Measurements from ENCODE around the gene HMBS. TPM values are rescaled to one million over a fixed set of nuclear protein-coding genes. Genes with fewer than 3 reads are reported as not detected.
"Not testable (repeated sequence)": the region's sequence is repeated elsewhere in the genome, so short reads cannot be mapped to it uniquely, and the experiment has no call there.

HMBS gene
- total and polyA plus RNA-seq, 5 donors from 2014 or later: 5.9 to 15.5 (median 13.3) TPM

GRCh38 chr11:119095066-119095880 is 10.6 kb downstream of the HMBS start:
- peak overlapping the region; percentile 82 to 95 (median 91) for H3K4me3 Mint-ChIP-seq
- Histone ChIP-seq H3K9me3 (ENCODE audit: control insufficient read depth in 2 of 2, low read length in 2 of 2) (no peaks in the 10 kb centered on the region), H3K4me1 (ENCODE audit: control insufficient read depth, insufficient read depth, low read length, poor library complexity, severe bottlenecking) (peaks cover 31% of the 10 kb centered on the region), H3K27me3 (ENCODE audit: control insufficient read depth, insufficient read depth, low read length) (no peaks in the 10 kb centered on the region), H3K4me3 (ENCODE audit: low read depth, low read length) (peak overlapping the region; percentile 76), H3K27ac (ENCODE audit: insufficient read depth, low read length, poor library complexity, severe bottlenecking) (peak overlapping the region; percentile 73), H3K36me3 (ENCODE audit: control insufficient read depth, insufficient read depth, low read length) (peaks cover 16% of the 10 kb centered on the region)
- peak; percentile 89 for ATAC-seq (ENCODE audit: low read depth in 2 of 2)
- peak overlapping the region; percentile 80 to 94 (median 93) for H3K27ac Mint-ChIP-seq
- peaks cover 13 to 54% (median 33%) of the 10 kb centered on the region in 4 donors for H3K4me1 Mint-ChIP-seq
- H3K27me3 Mint-ChIP-seq: no peaks in the 10 kb centered on the region
- no peaks in the 10 kb centered on the region for H3K9me3 Mint-ChIP-seq
- peaks cover 27% of the 10 kb centered on the region for H3K36me3 Mint-ChIP-seq
- DNase-seq: peak; percentile 99 to 100 (median 100)

GRCh38 chr11:119099711-119100110 is 15.0 kb downstream of the HMBS start:
- peaks cover 27% of the 10 kb centered on the region for H3K36me3 Mint-ChIP-seq
- peaks cover 31% of the 10 kb centered on the region for H3K4me1 ChIP-seq (ENCODE audit: control insufficient read depth, insufficient read depth, low read length, poor library complexity, severe bottlenecking)
- ATAC-seq (ENCODE audit: low read depth in 2 of 2): no peak
- peak overlapping the region in 1 of 3 donors; percentile 85 for H3K27ac Mint-ChIP-seq
- peaks cover 16% of the 10 kb centered on the region for H3K36me3 ChIP-seq (ENCODE audit: control insufficient read depth, insufficient read depth, low read length)
- H3K27me3 Mint-ChIP-seq: no peaks in the 10 kb centered on the region
- no peak overlapping the region for H3K4me3 ChIP-seq (ENCODE audit: low read depth, low read length)
- DNase-seq: no peak
- no peaks in the 10 kb centered on the region for H3K27me3 ChIP-seq (ENCODE audit: control insufficient read depth, insufficient read depth, low read length)
- H3K9me3 ChIP-seq (ENCODE audit: control insufficient read depth in 2 of 2, low read length in 2 of 2): no peaks in the 10 kb centered on the region
- peaks cover 17 to 62% (median 33%) of the 10 kb centered on the region in 4 donors for H3K4me1 Mint-ChIP-seq
- H3K27ac ChIP-seq (ENCODE audit: insufficient read depth, low read length, poor library complexity, severe bottlenecking): no peak overlapping the region
- H3K9me3 Mint-ChIP-seq: no peaks in the 10 kb centered on the region
- H3K4me3 Mint-ChIP-seq: peak overlapping the region; percentile 87 to 98 (median 96)

DNA sequence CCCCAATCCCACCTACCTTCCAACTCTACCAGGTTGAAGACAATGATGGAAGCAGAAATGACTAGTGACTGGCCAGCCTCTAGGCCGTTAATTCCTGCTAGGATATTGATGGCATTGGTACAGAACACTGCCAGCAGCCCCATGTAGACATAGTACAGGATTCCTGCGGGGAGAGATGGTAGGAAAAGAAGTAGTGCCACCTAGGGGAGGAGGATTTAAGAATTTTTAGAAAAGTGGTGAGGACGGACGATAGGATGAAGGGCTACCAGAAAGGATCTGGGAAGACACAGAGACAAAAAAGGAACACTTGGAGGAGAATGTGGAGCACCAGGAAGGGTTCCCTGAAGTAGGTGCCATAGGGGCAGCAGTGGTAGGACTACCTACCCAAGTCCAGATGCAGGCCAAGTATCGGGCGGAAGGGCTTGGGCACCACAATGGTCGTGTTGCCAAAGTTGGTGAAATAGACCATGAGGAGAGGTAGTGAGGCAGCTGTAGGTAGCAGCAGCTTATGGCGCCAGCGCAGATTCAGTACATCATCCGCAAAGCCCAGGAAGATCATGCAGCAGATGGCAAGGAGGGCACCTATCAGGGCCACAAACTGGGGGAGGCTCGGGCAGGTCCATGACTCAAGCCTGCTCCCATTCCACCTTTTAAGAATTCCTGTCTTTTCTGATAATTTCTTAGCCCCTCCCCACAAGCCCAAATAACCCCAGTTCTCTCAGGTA is 15.7 kb downstream of the HMBS start:
- H3K4me1 Mint-ChIP-seq: peaks cover 15 to 63% (median 32%) of the 10 kb centered on the region in 4 donors
- H3K4me1 ChIP-seq (ENCODE audit: control insufficient read depth, insufficient read depth, low read length, poor library complexity, severe bottlenecking): peaks cover 31% of the 10 kb centered on the region
- ATAC-seq (ENCODE audit: low read depth in 2 of 2) (no peak), DNase-seq (no peak)
- no peak overlapping the region for H3K27ac ChIP-seq (ENCODE audit: insufficient read depth, low read length, poor library complexity, severe bottlenecking)
- peak overlapping the region; percentile 87 to 98 (median 96) for H3K4me3 Mint-ChIP-seq
- no peaks in the 10 kb centered on the region for H3K27me3 Mint-ChIP-seq
- H3K36me3 Mint-ChIP-seq: peaks cover 27% of the 10 kb centered on the region
- peak overlapping the region; percentile 96 for H3K4me3 ChIP-seq (ENCODE audit: low read depth, low read length)
- H3K27ac Mint-ChIP-seq: peak overlapping the region; percentile 81 to 98 (median 85)
- H3K36me3 ChIP-seq (ENCODE audit: control insufficient read depth, insufficient read depth, low read length): peaks cover 16% of the 10 kb centered on the region
- no peaks in the 10 kb centered on the region for H3K9me3 ChIP-seq (ENCODE audit: control insufficient read depth in 2 of 2, low read length in 2 of 2)
- H3K27me3 ChIP-seq (ENCODE audit: control insufficient read depth, insufficient read depth, low read length): no peaks in the 10 kb centered on the region
- H3K9me3 Mint-ChIP-seq: no peaks in the 10 kb centered on the region

DNA sequence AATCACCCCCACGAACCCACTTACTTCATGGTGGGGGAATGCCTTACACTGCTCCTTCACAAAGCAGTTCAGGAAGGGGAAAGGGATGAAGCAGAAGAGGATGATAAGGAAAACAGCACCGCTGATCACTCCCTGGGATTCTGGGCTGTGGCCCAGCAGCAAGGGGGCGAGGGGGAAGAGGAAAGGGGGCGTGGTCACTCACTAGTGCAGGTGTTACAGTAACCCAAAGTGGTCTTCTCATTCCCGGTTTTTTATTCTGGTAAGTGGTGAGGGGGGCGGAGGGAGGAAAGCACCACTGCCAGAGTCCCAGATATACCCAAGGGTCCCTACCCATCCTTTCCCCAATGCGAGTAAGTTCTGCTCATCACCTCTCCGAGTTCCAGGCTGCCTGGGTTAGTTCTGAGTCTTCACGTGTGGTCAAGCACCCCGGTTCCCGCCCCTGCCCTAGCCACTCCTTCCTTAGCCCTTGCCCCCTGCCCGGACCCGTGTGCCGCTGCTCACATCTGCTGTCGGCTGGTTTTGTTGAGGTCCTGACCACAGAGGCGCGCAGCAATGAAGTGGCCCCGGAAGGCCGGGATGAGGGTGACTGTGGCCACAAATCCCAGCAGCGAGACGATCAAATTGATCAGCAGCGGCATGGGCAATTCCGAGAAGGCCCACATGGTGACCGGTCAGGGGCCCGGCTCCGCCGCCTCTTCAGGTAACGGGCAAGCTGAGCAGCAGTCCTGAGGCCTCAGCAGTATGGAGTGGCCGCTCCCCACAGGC is 16.5 kb downstream of the HMBS start:
- H3K27ac Mint-ChIP-seq: peak overlapping the region; percentile 98 to 99 (median 99)
- DNase-seq: no peak
- ATAC-seq (ENCODE audit: low read depth in 2 of 2): peak; percentile 0 to 2
- Histone ChIP-seq H3K36me3 (ENCODE audit: control insufficient read depth, insufficient read depth, low read length) (peaks cover 16% of the 10 kb centered on the region), H3K27ac (ENCODE audit: insufficient read depth, low read length, poor library complexity, severe bottlenecking) (peak overlapping the region; percentile 94), H3K4me3 (ENCODE audit: low read depth, low read length) (peak overlapping the region; percentile 96), H3K27me3 (ENCODE audit: control insufficient read depth, insufficient read depth, low read length) (no peaks in the 10 kb centered on the region), H3K9me3 (ENCODE audit: control insufficient read depth in 2 of 2, low read length in 2 of 2) (no peaks in the 10 kb centered on the region), H3K4me1 (ENCODE audit: control insufficient read depth, insufficient read depth, low read length, poor library complexity, severe bottlenecking) (peaks cover 27% of the 10 kb centered on the region)
- H3K36me3 Mint-ChIP-seq: peaks cover 27% of the 10 kb centered on the region
- peak overlapping the region; percentile 87 to 98 (median 96) for H3K4me3 Mint-ChIP-seq
- no peaks in the 10 kb centered on the region for H3K9me3 Mint-ChIP-seq
- no peaks in the 10 kb centered on the region for H3K27me3 Mint-ChIP-seq
- peaks cover 12 to 61% (median 32%) of the 10 kb centered on the region in 4 donors for H3K4me1 Mint-ChIP-seq

GRCh38 chr11:119101759-119102423 is 17.2 kb downstream of the HMBS start, which contains the start of gene DPAGT1:
Gene DPAGT1 (minus strand): TSS chr11:119101853. CDS start chr11:119101655, 198 bp downstream.
- H3K27ac ChIP-seq (ENCODE audit: insufficient read depth, low read length, poor library complexity, severe bottlenecking): peak within 1 kb of the TSS; percentile 94
- peak within 1 kb of the TSS; percentile 87 to 98 (median 96) for H3K4me3 Mint-ChIP-seq
- peaks cover 34% of the 10 kb centered on the region for H3K4me1 ChIP-seq (ENCODE audit: control insufficient read depth, insufficient read depth, low read length, poor library complexity, severe bottlenecking)
- peak within 1 kb of the TSS; percentile 98 to 99 (median 99) for H3K27ac Mint-ChIP-seq
- no peaks in the 10 kb centered on the region for H3K27me3 ChIP-seq (ENCODE audit: control insufficient read depth, insufficient read depth, low read length)
- no peaks in the 10 kb centered on the region for H3K27me3 Mint-ChIP-seq
- DNase-seq (peak; percentile 76 to 95 (median 90)), ATAC-seq (ENCODE audit: low read depth in 2 of 2) (peak; percentile 90 to 91)
- no peaks in the 10 kb centered on the region for H3K9me3 Mint-ChIP-seq
- H3K4me3 ChIP-seq (ENCODE audit: low read depth, low read length): peak within 1 kb of the TSS; percentile 96
- peaks cover 11% of the 10 kb centered on the region for H3K36me3 ChIP-seq (ENCODE audit: control insufficient read depth, insufficient read depth, low read length)
- peaks cover 12 to 64% (median 33%) of the 10 kb centered on the region in 4 donors for H3K4me1 Mint-ChIP-seq
- peaks cover 23% of the 10 kb centered on the region for H3K36me3 Mint-ChIP-seq
- H3K9me3 ChIP-seq (ENCODE audit: control insufficient read depth in 2 of 2, low read length in 2 of 2): no peaks in the 10 kb centered on the region

GRCh38 chr11:119103161-119103664 is 18.5 kb downstream of the HMBS start:
- Mint-ChIP-seq H3K36me3 (peaks cover 15% of the 10 kb centered on the region), H3K27ac (peak overlapping the region; percentile 48 to 98 (median 87)), H3K4me3 (peak overlapping the region; percentile 96 to 99 (median 98)), H3K4me1 (peaks cover 12 to 63% (median 35%) of the 10 kb centered on the region in 4 donors)
- not testable (repeated sequence) for DNase-seq; H3K27ac ChIP-seq (ENCODE audit: insufficient read depth, low read length, poor library complexity, severe bottlenecking); ATAC-seq (ENCODE audit: low read depth in 2 of 2); H3K9me3 ChIP-seq (ENCODE audit: control insufficient read depth in 2 of 2, low read length in 2 of 2); H3K36me3 ChIP-seq (ENCODE audit: control insufficient read depth, insufficient read depth, low read length); H3K27me3 ChIP-seq (ENCODE audit: control insufficient read depth, insufficient read depth, low read length); H3K9me3 Mint-ChIP-seq; H3K27me3 Mint-ChIP-seq
- H3K4me3 ChIP-seq (ENCODE audit: low read depth, low read length): peak overlapping the region; percentile 96
- peaks cover 40% of the 10 kb centered on the region for H3K4me1 ChIP-seq (ENCODE audit: control insufficient read depth, insufficient read depth, low read length, poor library complexity, severe bottlenecking)
